HL-60/S4 treated with phorbol 12-myristate 13-acetate at 8.2 ng/mL for 4 days and 3 days (cell line): Measurements from ENCODE around the gene HOXA2.

ENCODE experiments used
- in situ Hi-C: fragments of 300-500 bp; cut with MboI; formaldehyde crosslinking; loops from 2 replicates; pipeline ENCODE4 v1.15.0; 2022; ENCODE audit warnings: low sequenced_read_pairs

HOXA2 gene

GRCh38 chr7:27080844-27081436, 21.5 kb downstream of the HOXA2 start:
- in situ Hi-C loops: no loop called here

GRCh38 chr7:27079234-27079975, 23.1 kb downstream of the HOXA2 start:
- in situ Hi-C loops: no loop called here

GRCh38 chr7:27078616-27079233, 23.8 kb downstream of the HOXA2 start:
- in situ Hi-C loops: no loop called here

- in situ Hi-C loops: no loop called here
Measured at GRCh38 chr7:27073076-27073475, 29.4 kb downstream of the HOXA2 start.

GRCh38 chr7:27071622-27072390, 30.7 kb downstream of the HOXA2 start:
- in situ Hi-C loops: no loop called here

GRCh38 chr7:27068259-27068658, 34.2 kb downstream of the HOXA2 start:
- in situ Hi-C loops: no loop called here

- in situ Hi-C loops: no loop called here
Measured at GRCh38 chr7:27066148-27066547, 36.3 kb downstream of the HOXA2 start.

GRCh38 chr7:27065709-27066108, 36.8 kb downstream of the HOXA2 start:
- in situ Hi-C loops: no loop called here

- in situ Hi-C loops: no loop called here
Measured at GRCh38 chr7:27064661-27065060, 37.8 kb downstream of the HOXA2 start.

GRCh38 chr7:27064159-27064558, 38.3 kb downstream of the HOXA2 start:
- in situ Hi-C loops: no loop called here

GRCh38 chr7:27062946-27063345, 39.5 kb downstream of the HOXA2 start:
- in situ Hi-C loops: no loop called here

- in situ Hi-C loops: no loop called here
Measured at GRCh38 chr7:27053153-27053552, 49.3 kb downstream of the HOXA2 start.

GRCh38 chr7:27051451-27051850, 51.0 kb downstream of the HOXA2 start:
- in situ Hi-C loops: no loop called here
